Transverse colon (tissue), 4 donors: Measurements from ENCODE around the gene PRPF8. TPM values are rescaled to one million over a fixed set of nuclear protein-coding genes. Genes with fewer than 3 reads are reported as not detected.

Experiments
- DNase-seq: peaks from one replicate; pipeline ENCODE4 v3.0.0-alpha.2; 2019
- H3K27ac ChIP-seq, 4 donors: fragments of 200-600 bp; sonication (generic); 2 replicates each; pipeline ENCODE4 v1.5.1; 2016 to 2018; ENCODE audit warnings: inconsistent platforms in 4 of 4
- H3K27me3 ChIP-seq: fragments of 200-600 bp; sonication (generic); 2 replicates; pipeline ENCODE4 v1.5.1; 2017; ENCODE audit warnings: inconsistent platforms
- H3K36me3 ChIP-seq, 4 donors: fragments of 200-600 bp; sonication (generic); 2 replicates each; pipeline ENCODE4 v1.5.1; 2017 to 2019; ENCODE audit warnings: inconsistent platforms in 4 of 4
- H3K4me1 ChIP-seq, 4 donors: fragments of 200-600 bp; sonication (generic); 2 replicates each; pipeline ENCODE4 v1.5.1; 2017 to 2020; ENCODE audit warnings: inconsistent platforms in 4 of 4
- H3K4me3 ChIP-seq, 4 donors: fragments of 200-600 bp; sonication (generic); 1 replicate in 1 of 4; 2 replicates in 3 of 4; pipeline versions ENCODE4 v1.5.1 to v1.6.1; 2017 to 2019; ENCODE audit warnings: inconsistent platforms in 4 of 4
- H3K9me3 ChIP-seq, 2 donors: fragments of 200-600 bp; sonication (generic); 2 replicates each; pipeline ENCODE4 v1.5.1; 2017 to 2019; ENCODE audit warnings: inconsistent platforms in 2 of 2
- CTCF ChIP-seq, 5 experiments: fragments of 200-600 bp in 3 of 5; fragments of 450-650 bp in 2 of 5; sonication (generic) in 3 of 5; IDR thresholded peaks; 1 replicate in 2 of 5; 2 replicates in 3 of 5; pipeline ENCODE4 v1.5.1; 2016 to 2017; ENCODE audit warnings: antibody characterized with exemption in 5 of 5, inconsistent platforms in 3 of 5, mild to moderate bottlenecking in 2 of 5, moderate library complexity in 1 of 5
- EP300 ChIP-seq: sonication (generic); formaldehyde crosslinking; IDR thresholded peaks from one replicate; pipeline ENCODE4 v1.6.1; 2017; ENCODE audit warnings: antibody characterized with exemption, low read depth
- POLR2A ChIP-seq: fragments of 450-650 bp; IDR thresholded peaks from one replicate; pipeline ENCODE4 v1.6.1; 2016; ENCODE audit warnings: antibody characterized with exemption, mild to moderate bottlenecking, moderate library complexity
- POLR2AphosphoS5 ChIP-seq, 3 donors: sonication (generic); formaldehyde crosslinking; IDR thresholded peaks; one replicate each; pipeline ENCODE4 v1.6.1; 2016; ENCODE audit warnings: antibody characterized with exemption in 3 of 3
- WGBS, 2 donors: methylation state at CpG; one replicate each; pipeline ENCODE4 v1.1.5; 2018; ENCODE audit warnings: low coverage in 1 of 2; 5-methylcytosine and 5-hydroxymethylcytosine counted together
- in situ Hi-C, 4 donors: fragments of 200-750 bp; cut with MboI; loops; one replicate each; pipeline versions ENCODE4 v1.15.0 to v1.15.1; 2017; ENCODE audit warnings: low sequenced_read_pairs in 3 of 4, low pct_ligation_motif_present in 1 of 4, low pct_unique_long_range_greater_than_20kb in 1 of 4
- intact Hi-C: fragments of 100-400 bp; cut with DNase I; formaldehyde crosslinking; loops from one replicate; pipeline ENCODE4 v1.15.1; 2023; ENCODE audit warnings: low total_unique reads
- total RNA-seq, 4 donors: library from RNA; depleted of rRNA; stranded (reverse); fragments of >200 nt; gene quantifications; one replicate each; pipeline ENCODE4 v1.1.0, GENCODE V29; 2016

Gene PRPF8
- total RNA-seq, 4 donors from 2014 or later = 155 to 410 (median 169) TPM

GRCh38 chr17:1620486-1620885 lies 64.2 kb downstream of the PRPF8 start:
- no peak overlapping the region for H3K27ac ChIP-seq
- no peak for TF ChIP-seq POLR2AphosphoS5 (IDR thresholded peaks at IDR 0.05)
- TF ChIP-seq CTCF (IDR thresholded peaks at IDR 0.05) = no peak
- TF ChIP-seq EP300 = no peak
- TF ChIP-seq POLR2A = no peak
- no peak for DNase-seq
- WGBS, 2 donors = 82% methylated on average over 13 of the region's 13 CpGs; no CpG with 5 or more reads in 1 of the 2 donors
- peaks cover 0 to 18% (median 11%) of the 10 kb centered on the region in 4 donors for H3K4me1 ChIP-seq
- in situ Hi-C loops = loop anchor here in 1 of 4 donors (10.0 kb wide), 1 partner anchor 46 kb away; no protein-coding TSS in a partner anchor
- no peak overlapping the region for H3K4me3 ChIP-seq
- H3K9me3 ChIP-seq = no peaks in the 10 kb centered on the region
- H3K36me3 ChIP-seq = no peaks in the 10 kb centered on the region
- intact Hi-C loops = no loop called here
- H3K27me3 ChIP-seq = no peaks in the 10 kb centered on the region

GRCh38 chr17:1617620-1618174 lies 67.0 kb downstream of the PRPF8 start:
- in situ Hi-C loops (no loop called here), intact Hi-C loops (no loop called here)
- 22 to 42% methylated on average over 5 to 20 of the region's 20 CpGs for WGBS, 2 donors
- H3K9me3 ChIP-seq = no peaks in the 10 kb centered on the region
- no peaks in the 10 kb centered on the region for H3K36me3 ChIP-seq
- no peaks in the 10 kb centered on the region for H3K27me3 ChIP-seq
- peak in 4 of 5 experiments; percentile 12 to 41 (median 17) for TF ChIP-seq CTCF (IDR thresholded peaks at IDR 0.05)
- peak in 2 of 3 donors; percentile 35 to 38 for TF ChIP-seq POLR2AphosphoS5 (IDR thresholded peaks at IDR 0.05)
- TF ChIP-seq POLR2A = peak; percentile 22
- no peak for TF ChIP-seq EP300
- H3K4me3 ChIP-seq = no peak overlapping the region
- peak; percentile 82 for DNase-seq
- H3K27ac ChIP-seq = peak overlapping the region; percentile 64 to 80 (median 76)
- H3K4me1 ChIP-seq = peaks cover 0 to 18% (median 11%) of the 10 kb centered on the region in 4 donors

GRCh38 chr17:1616101-1616500 lies 68.6 kb downstream of the PRPF8 start:
- in situ Hi-C loops (no loop called here), intact Hi-C loops (no loop called here)
- Histone ChIP-seq H3K27ac (no peak overlapping the region), H3K4me3 (no peak overlapping the region), H3K4me1 (peaks cover 0 to 14% (median 9%) of the 10 kb centered on the region in 4 donors), H3K9me3 (no peaks in the 10 kb centered on the region), H3K27me3 (no peaks in the 10 kb centered on the region), H3K36me3 (no peaks in the 10 kb centered on the region)
- TF ChIP-seq EP300 (no peak), POLR2A (no peak), POLR2AphosphoS5 (IDR thresholded peaks at IDR 0.05) (no peak), CTCF (IDR thresholded peaks at IDR 0.05) (no peak)
- WGBS, 2 donors = 85 to 93% methylated on average over 4 to 13 of the region's 13 CpGs
- no peak for DNase-seq

- Histone ChIP-seq H3K4me3 (no peak overlapping the region), H3K9me3 (no peaks in the 10 kb centered on the region), H3K4me1 (peaks cover 0 to 11% (median 4%) of the 10 kb centered on the region in 4 donors), H3K27me3 (no peaks in the 10 kb centered on the region), H3K27ac (no peak overlapping the region), H3K36me3 (no peaks in the 10 kb centered on the region)
- in situ Hi-C loops = no loop called here
- DNase-seq = no peak
- intact Hi-C loops = no loop called here
- TF ChIP-seq POLR2AphosphoS5 (IDR thresholded peaks at IDR 0.05) (no peak), CTCF (IDR thresholded peaks at IDR 0.05) (no peak), EP300 (no peak), POLR2A (no peak)
- WGBS, 2 donors = 79 to 80% methylated on average over 2 to 16 of the region's 16 CpGs
Observed at GRCh38 chr17:1612400-1612799, 72.3 kb downstream of the PRPF8 start.
